HFFc6 (cell line): Measurements from ENCODE around the gene NAPA. TPM values are rescaled to one million over a fixed set of nuclear protein-coding genes. Genes with fewer than 3 reads are reported as not detected.

Experiments
- DNase-seq: peaks from one replicate; pipeline ENCODE4 v3.0.0-alpha.2; 2018
- H3K27ac Mint-ChIP-seq: 2 replicates; pipeline ENCODE4 v1.8.0; 2020; ENCODE audit warnings: mild to moderate bottlenecking, mixed read lengths
- H3K27me3 Mint-ChIP-seq: 2 replicates; pipeline ENCODE4 v1.8.0; 2021; ENCODE audit warnings: mild to moderate bottlenecking, moderate library complexity, mixed read lengths; ENCODE audit not compliant: insufficient read depth
- H3K36me3 Mint-ChIP-seq: 2 replicates; pipeline ENCODE4 v1.8.0; 2021; ENCODE audit warnings: low read depth, mixed read lengths
- H3K4me1 Mint-ChIP-seq: 2 replicates; pipeline ENCODE4 v1.8.0; 2020; ENCODE audit warnings: low read depth, mixed read lengths
- H3K4me3 Mint-ChIP-seq: 2 replicates; pipeline ENCODE4 v1.8.0; 2020; ENCODE audit warnings: mild to moderate bottlenecking, moderate library complexity, mixed read lengths
- H3K9me3 Mint-ChIP-seq: 2 replicates; pipeline ENCODE4 v1.8.0; 2020; ENCODE audit warnings: mild to moderate bottlenecking, mixed read lengths
- total RNA-seq, 6 experiments: library from RNA; stranded (reverse); fragmentation: NEBNext Ultra II Directional; extraction: Animal tissue kit (Norgen Biotek cat#: 25700); gene quantifications; 2 replicates in 1 of 6; 3 replicates in 5 of 6; pipeline ENCODE4 v1.2.3, GENCODE V29; 2021
- TF ChIP-seq, protein P1 (sequence below): fragments of 200-600 bp; sonication (generic); IDR thresholded peaks from 2 replicates; pipeline ENCODE4 v1.5.0; 2021; ENCODE audit warnings: antibody characterized with exemption, mild to moderate bottlenecking

The NAPA gene
- total RNA-seq, 6 experiments from 2014 or later, result 94.4 to 119 (median 109) TPM

DNA sequence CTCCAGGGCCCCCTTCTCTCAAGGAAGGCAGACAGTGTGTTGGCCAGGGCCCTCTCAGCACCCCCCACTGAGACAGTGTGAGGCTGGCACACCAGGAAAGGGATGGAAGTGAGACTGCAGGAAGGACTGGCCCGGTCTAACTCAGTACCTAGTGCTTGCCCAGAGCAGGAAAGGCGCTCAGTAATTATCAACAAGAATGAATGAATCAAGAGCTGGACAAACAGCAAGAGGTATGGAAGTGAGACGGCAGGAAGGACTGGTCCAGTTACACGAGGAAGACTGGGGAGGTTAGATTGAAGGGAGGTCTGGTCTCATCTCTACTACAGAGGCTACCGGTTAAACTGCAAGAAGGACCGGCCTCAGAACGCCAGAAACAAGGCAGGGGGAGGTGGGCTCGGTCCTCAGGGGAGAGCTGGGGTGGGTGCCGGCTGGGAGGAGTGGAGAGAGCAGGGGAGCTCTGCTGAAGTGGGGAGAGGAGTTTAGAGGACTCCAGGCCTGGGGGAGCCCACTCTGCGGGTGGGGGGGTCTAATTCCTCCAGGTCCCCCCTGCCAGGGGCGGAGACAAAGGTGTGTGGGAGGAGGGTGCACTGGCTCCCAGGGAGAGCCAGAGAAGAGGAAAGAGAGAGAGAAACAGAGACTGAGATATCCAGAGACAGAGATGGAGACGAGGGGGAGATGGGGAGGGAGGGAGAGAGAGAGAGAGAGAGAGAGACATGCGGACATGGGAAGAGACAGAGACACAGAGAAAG lies 44.2 kb downstream of the NAPA start:
- no peak overlapping the region for H3K4me3 Mint-ChIP-seq
- TF ChIP-seq, protein P1, sequence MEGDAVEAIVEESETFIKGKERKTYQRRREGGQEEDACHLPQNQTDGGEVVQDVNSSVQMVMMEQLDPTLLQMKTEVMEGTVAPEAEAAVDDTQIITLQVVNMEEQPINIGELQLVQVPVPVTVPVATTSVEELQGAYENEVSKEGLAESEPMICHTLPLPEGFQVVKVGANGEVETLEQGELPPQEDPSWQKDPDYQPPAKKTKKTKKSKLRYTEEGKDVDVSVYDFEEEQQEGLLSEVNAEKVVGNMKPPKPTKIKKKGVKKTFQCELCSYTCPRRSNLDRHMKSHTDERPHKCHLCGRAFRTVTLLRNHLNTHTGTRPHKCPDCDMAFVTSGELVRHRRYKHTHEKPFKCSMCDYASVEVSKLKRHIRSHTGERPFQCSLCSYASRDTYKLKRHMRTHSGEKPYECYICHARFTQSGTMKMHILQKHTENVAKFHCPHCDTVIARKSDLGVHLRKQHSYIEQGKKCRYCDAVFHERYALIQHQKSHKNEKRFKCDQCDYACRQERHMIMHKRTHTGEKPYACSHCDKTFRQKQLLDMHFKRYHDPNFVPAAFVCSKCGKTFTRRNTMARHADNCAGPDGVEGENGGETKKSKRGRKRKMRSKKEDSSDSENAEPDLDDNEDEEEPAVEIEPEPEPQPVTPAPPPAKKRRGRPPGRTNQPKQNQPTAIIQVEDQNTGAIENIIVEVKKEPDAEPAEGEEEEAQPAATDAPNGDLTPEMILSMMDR, result no peak
- H3K36me3 Mint-ChIP-seq, result no peaks in the 10 kb centered on the region
- H3K27me3 Mint-ChIP-seq, result peaks cover 39% of the 10 kb centered on the region
- no peak overlapping the region for H3K27ac Mint-ChIP-seq
- peaks cover 11% of the 10 kb centered on the region for H3K4me1 Mint-ChIP-seq
- no peaks in the 10 kb centered on the region for H3K9me3 Mint-ChIP-seq
- no peak for DNase-seq

DNA sequence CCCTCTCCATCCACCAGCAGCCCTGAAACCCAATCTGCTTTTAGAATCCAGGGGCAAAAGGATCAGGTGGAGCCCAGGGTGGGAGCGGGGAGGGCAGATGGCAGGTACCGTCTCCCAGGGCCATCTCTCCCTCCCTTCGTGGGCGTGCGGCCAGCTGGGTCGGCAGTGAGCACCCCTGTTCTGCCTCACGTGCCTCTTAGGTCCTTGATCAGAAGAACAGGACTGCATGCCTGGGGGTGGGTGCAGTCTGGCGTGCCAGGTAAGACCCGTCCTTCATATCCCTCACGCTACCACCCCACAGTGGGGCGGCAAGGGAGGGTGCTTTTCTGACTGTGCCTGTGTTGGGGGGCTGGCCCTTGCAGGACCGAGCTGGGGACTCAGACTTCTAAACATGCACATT lies 45.1 kb downstream of the NAPA start:
- no peaks in the 10 kb centered on the region for H3K36me3 Mint-ChIP-seq
- no peaks in the 10 kb centered on the region for H3K9me3 Mint-ChIP-seq
- no peak overlapping the region for H3K4me3 Mint-ChIP-seq
- H3K4me1 Mint-ChIP-seq, result peaks cover 11% of the 10 kb centered on the region
- peaks cover 41% of the 10 kb centered on the region for H3K27me3 Mint-ChIP-seq
- TF ChIP-seq, protein P1, result no peak
- H3K27ac Mint-ChIP-seq, result no peak overlapping the region
- DNase-seq, result no peak

DNA sequence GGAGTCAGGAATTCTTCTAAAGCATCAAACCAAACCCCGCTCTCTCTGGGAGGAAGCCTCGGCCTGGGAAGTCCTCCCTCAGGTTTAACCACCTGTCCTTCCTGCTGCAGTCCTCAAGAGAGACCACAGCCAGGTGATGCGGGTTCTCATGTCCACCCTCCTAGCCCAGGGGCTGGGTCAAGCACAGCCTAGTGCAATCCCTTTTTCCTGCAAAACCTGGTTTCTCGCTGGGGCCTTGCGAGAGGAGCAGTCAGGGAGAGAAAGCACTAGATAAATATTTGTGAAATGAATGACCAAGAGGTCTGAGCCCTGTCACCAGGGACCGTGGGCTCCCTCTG lies 45.5 kb downstream of the NAPA start:
- no peak overlapping the region for H3K27ac Mint-ChIP-seq
- TF ChIP-seq, protein P1, result no peak

DNA sequence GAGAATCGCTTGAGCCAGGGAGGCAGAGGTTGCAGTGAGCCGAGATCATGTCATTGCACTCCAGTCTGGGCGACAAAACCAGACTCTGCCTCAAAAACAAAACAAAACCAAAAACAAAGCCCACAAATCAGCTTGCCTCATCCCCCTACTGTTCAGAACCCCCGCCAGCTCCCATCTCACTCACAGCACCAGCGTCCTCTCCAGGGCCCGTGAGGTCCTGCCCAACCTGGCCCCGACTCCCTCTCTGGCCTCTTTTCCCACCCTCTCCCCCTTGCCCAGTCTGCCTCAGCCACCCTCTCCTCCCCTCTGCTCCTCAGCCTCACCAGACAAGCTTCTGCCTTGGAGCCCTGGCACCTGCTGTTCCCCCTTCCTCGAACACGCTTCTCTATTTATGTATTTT lies 46.9 kb downstream of the NAPA start:
- TF ChIP-seq, protein P1, result no peak
- Mint-ChIP-seq H3K9me3 (no peaks in the 10 kb centered on the region), H3K36me3 (no peaks in the 10 kb centered on the region), H3K4me1 (peaks cover 11% of the 10 kb centered on the region), H3K27me3 (peaks cover 43% of the 10 kb centered on the region), H3K4me3 (no peak overlapping the region), H3K27ac (no peak overlapping the region)
- no peak for DNase-seq

More for the DNA sequence above, 45.5 kb downstream of the NAPA start:
- Mint-ChIP-seq H3K27me3 (peaks cover 43% of the 10 kb centered on the region), H3K36me3 (no peaks in the 10 kb centered on the region), H3K9me3 (no peaks in the 10 kb centered on the region), H3K4me3 (no peak overlapping the region), H3K4me1 (peaks cover 11% of the 10 kb centered on the region)
- no peak for DNase-seq

DNA sequence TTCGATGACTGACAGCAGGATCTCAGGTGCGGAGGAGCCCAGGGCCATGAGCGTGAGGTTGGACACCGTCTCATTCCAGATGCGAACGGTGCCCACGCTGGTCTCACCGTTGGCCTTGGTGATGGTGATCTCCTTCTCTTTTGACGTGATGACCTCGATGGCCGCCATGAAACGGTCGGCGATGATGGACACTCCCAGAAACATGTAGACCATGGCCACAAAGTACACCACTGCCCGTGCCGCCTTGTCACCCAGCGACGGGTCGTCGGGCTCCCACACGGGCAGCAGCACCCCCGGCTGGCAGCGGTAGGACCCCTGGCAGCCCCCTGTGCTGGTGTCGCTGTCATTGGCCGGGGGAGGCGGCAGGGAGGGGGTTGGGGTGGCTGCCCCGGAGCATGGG lies 48.9 kb downstream of the NAPA start:
- Mint-ChIP-seq H3K4me1 (peaks cover under 1% of the 10 kb centered on the region), H3K27ac (no peak overlapping the region), H3K27me3 (peaks cover 42% of the 10 kb centered on the region), H3K36me3 (no peaks in the 10 kb centered on the region), H3K4me3 (no peak overlapping the region), H3K9me3 (no peaks in the 10 kb centered on the region)
- no peak for DNase-seq
- TF ChIP-seq, protein P1, result no peak
